Omental fat pad (tissue), 4 donors: Measurements from ENCODE around the gene AMBN. TPM values are rescaled to one million over a fixed set of nuclear protein-coding genes. Genes with fewer than 3 reads are reported as not detected.

Source experiments
- ATAC-seq: fragments of 150-250 bp; one replicate; pipeline ENCODE4 v1.9.1; 2016; ENCODE audit warnings: mild to moderate bottlenecking, moderate library complexity; ENCODE audit not compliant: low FRiP score
- DNase-seq: peaks from one replicate; pipeline ENCODE4 v3.0.0-alpha.2; 2019; ENCODE audit warnings: low spot score
- total RNA-seq, 4 donors: library from RNA; depleted of rRNA; stranded (reverse); fragments of >200 nt; gene quantifications; one replicate each; pipeline ENCODE4 v1.1.0, GENCODE V29; 2016
- TF ChIP-seq, protein P1 (sequence below), 3 donors: fragments of 450-650 bp; IDR thresholded peaks; one replicate each; pipeline ENCODE4 v1.5.1; 2016 to 2017; ENCODE audit warnings: antibody characterized with exemption in 3 of 3, mild to moderate bottlenecking in 3 of 3, moderate library complexity in 2 of 3

AMBN gene
- total RNA-seq, 4 donors from 2014 or later: not detected

DNA sequence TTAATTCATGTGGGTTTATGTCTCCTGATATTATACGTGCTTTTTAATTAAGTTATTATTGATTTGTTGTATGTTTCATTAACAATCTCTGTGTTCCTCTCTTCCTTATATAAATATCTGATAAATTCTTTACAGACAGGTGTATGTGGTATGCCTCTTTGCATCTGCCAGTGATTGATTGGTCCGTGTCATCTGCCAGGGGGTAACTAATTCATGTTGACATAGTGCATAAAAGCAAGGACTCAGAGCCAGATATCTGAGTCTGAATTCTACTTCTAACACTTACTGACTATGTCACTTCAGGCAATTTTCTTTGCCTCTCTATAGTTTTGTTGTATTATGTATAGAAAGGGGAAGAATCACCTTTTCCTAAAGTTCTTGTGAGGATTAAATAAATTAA is 5.2 kb upstream of the AMBN start:
- TF ChIP-seq, protein P1, sequence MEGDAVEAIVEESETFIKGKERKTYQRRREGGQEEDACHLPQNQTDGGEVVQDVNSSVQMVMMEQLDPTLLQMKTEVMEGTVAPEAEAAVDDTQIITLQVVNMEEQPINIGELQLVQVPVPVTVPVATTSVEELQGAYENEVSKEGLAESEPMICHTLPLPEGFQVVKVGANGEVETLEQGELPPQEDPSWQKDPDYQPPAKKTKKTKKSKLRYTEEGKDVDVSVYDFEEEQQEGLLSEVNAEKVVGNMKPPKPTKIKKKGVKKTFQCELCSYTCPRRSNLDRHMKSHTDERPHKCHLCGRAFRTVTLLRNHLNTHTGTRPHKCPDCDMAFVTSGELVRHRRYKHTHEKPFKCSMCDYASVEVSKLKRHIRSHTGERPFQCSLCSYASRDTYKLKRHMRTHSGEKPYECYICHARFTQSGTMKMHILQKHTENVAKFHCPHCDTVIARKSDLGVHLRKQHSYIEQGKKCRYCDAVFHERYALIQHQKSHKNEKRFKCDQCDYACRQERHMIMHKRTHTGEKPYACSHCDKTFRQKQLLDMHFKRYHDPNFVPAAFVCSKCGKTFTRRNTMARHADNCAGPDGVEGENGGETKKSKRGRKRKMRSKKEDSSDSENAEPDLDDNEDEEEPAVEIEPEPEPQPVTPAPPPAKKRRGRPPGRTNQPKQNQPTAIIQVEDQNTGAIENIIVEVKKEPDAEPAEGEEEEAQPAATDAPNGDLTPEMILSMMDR (IDR thresholded peaks at IDR 0.05): no peak
- no peak for ATAC-seq
- DNase-seq: no peak

DNA sequence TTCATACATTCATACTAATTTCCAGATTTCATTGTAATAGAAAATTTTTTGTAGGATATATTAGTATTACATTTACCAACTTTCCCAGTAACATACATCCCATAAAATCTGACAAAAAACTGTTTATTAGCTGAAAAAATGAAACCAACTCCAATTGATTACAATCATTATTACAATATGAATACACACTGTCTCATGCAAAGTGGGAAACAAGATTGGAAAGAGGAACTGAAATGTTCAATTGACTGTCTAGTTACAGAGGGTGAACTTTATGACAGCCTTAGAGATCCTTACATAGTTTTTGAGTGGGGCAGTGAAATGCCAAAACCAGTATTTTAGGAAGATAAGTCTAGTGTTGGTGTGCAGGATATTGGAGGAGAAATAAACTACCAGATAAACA is 2.3 kb upstream of the AMBN start:
- TF ChIP-seq, protein P1 (IDR thresholded peaks at IDR 0.05): no peak
- DNase-seq (no peak), ATAC-seq (no peak)

DNA sequence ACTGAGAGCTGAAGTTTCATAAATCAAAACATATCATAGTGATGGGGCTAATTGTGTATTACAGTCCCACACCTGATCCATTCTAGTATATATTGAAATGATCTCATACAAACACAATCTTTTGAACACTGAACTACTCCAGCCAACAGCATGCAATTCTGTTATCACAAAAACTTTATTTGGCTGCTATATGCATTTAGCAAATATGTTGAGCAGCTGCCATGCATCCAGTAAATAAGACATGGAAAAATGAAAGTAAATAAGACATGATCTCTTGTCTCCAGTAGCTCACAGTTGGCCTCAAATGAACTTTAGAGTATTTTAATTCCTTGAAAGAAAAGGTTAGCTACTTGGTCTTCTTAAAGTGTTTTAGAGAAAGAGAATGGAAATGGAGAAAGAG is 2.1 kb downstream of the AMBN start:
- DNase-seq (no peak), ATAC-seq (no peak)
- TF ChIP-seq, protein P1 (IDR thresholded peaks at IDR 0.05): no peak

DNA sequence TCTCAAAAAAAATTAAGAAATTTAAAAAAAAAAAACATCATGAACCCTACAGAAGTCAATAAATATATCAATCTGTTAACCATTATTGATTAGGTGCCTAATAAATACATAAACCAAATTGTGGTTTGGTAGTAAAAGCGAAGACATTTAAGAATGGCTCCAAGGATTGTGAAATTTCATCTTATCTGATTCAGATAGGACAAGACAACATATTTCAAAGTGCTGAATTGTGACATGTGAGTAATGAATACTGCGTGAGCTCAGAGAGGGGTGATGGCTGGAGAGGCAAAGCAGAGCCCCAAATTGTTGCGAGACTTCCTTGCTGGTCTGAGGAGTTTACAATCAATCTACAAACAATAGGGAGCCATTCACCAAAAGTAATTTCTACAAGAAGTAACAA is 8.2 kb downstream of the AMBN start:
- ATAC-seq: no peak

DNA sequence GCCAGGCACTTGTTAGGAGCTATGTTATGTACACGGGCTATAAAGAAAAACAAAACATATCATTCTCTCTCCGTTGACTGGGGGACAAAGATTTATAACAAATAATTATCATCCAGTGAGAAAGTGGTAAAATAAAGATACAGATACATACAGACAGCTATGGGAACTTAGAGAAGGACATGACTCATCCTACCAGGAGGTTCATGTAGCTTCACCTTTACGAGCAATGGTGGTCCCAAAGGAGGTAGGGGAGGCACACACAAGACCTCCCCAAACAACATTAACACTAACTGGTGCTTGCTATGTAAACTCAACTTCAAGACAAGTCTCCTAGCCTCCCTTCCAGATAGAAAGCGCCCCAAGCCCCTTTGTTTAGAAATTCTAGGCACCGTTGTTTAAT is 8.9 kb downstream of the AMBN start:
- TF ChIP-seq, protein P1 (IDR thresholded peaks at IDR 0.05): no peak
- no peak for DNase-seq
- no peak for ATAC-seq

More for the DNA sequence above, 8.2 kb downstream of the AMBN start:
- TF ChIP-seq, protein P1 (IDR thresholded peaks at IDR 0.05): no peak
- DNase-seq: no peak

GRCh38 chr4:70601422-70602039 is 9.5 kb downstream of the AMBN start:
- ATAC-seq (no peak), DNase-seq (no peak)
- TF ChIP-seq, protein P1 (IDR thresholded peaks at IDR 0.05): no peak

DNA sequence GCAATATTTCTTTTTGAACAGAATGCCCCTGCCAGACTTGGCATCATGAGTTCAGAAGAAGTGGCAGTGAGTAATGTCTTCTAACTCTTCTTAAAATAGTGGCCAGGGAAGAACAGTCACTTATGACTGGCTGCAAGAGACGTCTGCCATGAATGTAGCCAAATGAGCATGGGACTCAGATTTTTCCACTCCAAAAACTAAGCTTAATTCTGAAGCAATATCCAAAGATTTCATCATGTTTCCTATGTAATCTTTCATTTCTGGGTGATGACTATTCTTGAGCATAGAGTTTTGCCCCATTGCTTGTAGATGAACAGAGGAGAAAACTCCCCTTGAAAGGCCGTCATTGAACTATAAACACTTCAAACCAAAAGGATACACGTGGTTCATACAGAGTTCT is 11.8 kb downstream of the AMBN start:
- ATAC-seq (peak; percentile 77), DNase-seq (no peak)
- TF ChIP-seq, protein P1 (IDR thresholded peaks at IDR 0.05): no peak
